Dedifferentiated amniotic fluid mesenchymal stem cell (primary cell): ENCODE results near the gene EIF5B.
"Not testable (repeated sequence)": the region's sequence is repeated elsewhere in the genome, so short reads cannot be mapped to it uniquely, and the experiment has no call there.

ENCODE experiments used
- DNase-seq: peaks from one replicate; pipeline ENCODE4 v3.0.0-alpha.2; 2016; ENCODE audit errors: extremely low spot score

The EIF5B gene, protein sequence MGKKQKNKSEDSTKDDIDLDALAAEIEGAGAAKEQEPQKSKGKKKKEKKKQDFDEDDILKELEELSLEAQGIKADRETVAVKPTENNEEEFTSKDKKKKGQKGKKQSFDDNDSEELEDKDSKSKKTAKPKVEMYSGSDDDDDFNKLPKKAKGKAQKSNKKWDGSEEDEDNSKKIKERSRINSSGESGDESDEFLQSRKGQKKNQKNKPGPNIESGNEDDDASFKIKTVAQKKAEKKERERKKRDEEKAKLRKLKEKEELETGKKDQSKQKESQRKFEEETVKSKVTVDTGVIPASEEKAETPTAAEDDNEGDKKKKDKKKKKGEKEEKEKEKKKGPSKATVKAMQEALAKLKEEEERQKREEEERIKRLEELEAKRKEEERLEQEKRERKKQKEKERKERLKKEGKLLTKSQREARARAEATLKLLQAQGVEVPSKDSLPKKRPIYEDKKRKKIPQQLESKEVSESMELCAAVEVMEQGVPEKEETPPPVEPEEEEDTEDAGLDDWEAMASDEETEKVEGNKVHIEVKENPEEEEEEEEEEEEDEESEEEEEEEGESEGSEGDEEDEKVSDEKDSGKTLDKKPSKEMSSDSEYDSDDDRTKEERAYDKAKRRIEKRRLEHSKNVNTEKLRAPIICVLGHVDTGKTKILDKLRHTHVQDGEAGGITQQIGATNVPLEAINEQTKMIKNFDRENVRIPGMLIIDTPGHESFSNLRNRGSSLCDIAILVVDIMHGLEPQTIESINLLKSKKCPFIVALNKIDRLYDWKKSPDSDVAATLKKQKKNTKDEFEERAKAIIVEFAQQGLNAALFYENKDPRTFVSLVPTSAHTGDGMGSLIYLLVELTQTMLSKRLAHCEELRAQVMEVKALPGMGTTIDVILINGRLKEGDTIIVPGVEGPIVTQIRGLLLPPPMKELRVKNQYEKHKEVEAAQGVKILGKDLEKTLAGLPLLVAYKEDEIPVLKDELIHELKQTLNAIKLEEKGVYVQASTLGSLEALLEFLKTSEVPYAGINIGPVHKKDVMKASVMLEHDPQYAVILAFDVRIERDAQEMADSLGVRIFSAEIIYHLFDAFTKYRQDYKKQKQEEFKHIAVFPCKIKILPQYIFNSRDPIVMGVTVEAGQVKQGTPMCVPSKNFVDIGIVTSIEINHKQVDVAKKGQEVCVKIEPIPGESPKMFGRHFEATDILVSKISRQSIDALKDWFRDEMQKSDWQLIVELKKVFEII

GRCh38 chr2:99337113-99338028 is at the start of gene EIF5B:
EIF5B (plus strand) TSS chr2:99337389; CDS start chr2:99337555, 166 bp downstream.
- peak; percentile 92 for DNase-seq

GRCh38 chr2:99297994-99298393 is 39.2 kb upstream of the EIF5B start:
- no peak for DNase-seq

GRCh38 chr2:99299580-99299979 is 37.6 kb upstream of the EIF5B start:
- DNase-seq = no peak

GRCh38 chr2:99301097-99301496 is 36.1 kb upstream of the EIF5B start, which contains the start of gene LYG1:
LYG1 (minus strand) TSS chr2:99301197; CDS start chr2:99295670, 5,527 bp downstream.
- DNase-seq = not testable (repeated sequence)

GRCh38 chr2:99317161-99317872 is 19.9 kb upstream of the EIF5B start:
- no peak for DNase-seq

GRCh38 chr2:99317873-99318200 is 19.4 kb upstream of the EIF5B start:
- DNase-seq = not testable (repeated sequence)

DNA sequence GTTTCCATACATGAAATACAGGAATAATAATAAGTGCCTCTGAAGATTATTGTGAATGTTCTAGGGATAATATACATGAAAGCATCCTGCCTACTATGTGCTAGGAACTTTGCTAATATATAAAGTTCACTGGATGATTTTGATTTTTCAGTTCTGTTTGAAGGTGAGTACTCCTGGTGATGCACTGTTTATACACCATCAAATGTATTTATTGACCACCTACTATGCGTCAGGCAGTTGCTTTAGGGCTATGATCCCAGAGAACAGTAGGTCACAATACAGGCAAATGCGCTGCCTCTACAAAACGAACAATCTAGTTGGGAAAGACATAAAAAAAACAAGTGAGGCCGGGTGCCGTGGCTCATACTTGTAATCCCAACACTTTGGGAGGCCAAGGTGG is 11.8 kb upstream of the EIF5B start:
- DNase-seq = no peak

- DNase-seq = peak; percentile 99
Observed at GRCh38 chr2:99335911-99336803, 1.0 kb upstream of the EIF5B start, which contains the start of gene TXNDC9. TXNDC9 (minus strand) TSS chr2:99336333; CDS start chr2:99333210, 3,123 bp downstream.

DNA sequence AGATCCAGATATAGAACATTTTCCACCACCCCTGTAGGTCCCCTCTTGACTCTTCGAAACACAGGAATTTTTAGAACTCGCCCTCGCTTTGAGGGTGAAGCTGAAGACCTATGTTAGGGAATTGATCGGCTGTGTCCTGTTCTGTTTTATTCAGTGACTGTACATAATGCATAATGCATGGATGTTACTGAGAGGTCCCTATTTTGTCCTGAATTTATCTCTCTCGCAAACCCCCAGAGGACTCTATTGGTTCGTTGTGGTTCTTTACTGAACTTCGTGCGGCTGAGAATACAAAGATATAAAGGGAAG is 431 bp upstream of the EIF5B start:
- DNase-seq = no peak

- DNase-seq = peak; percentile 24
Observed at GRCh38 chr2:99338029-99338585, 918 bp downstream of the EIF5B start.

GRCh38 chr2:99340669-99341236 is 3.6 kb downstream of the EIF5B start:
- no peak for DNase-seq

- DNase-seq = no peak
Observed at GRCh38 chr2:99342536-99342935, 5.3 kb downstream of the EIF5B start.

- DNase-seq = not testable (repeated sequence)
Observed at GRCh38 chr2:99345446-99345845, 8.3 kb downstream of the EIF5B start.

- no peak for DNase-seq
Observed at GRCh38 chr2:99346218-99346617, 9.0 kb downstream of the EIF5B start.

- DNase-seq = no peak
Observed at GRCh38 chr2:99348173-99348572, 11.0 kb downstream of the EIF5B start.

GRCh38 chr2:99350194-99350593 is 13.0 kb downstream of the EIF5B start:
- no peak for DNase-seq

- DNase-seq = no peak
Observed at GRCh38 chr2:99354070-99354469, 16.9 kb downstream of the EIF5B start.

DNA sequence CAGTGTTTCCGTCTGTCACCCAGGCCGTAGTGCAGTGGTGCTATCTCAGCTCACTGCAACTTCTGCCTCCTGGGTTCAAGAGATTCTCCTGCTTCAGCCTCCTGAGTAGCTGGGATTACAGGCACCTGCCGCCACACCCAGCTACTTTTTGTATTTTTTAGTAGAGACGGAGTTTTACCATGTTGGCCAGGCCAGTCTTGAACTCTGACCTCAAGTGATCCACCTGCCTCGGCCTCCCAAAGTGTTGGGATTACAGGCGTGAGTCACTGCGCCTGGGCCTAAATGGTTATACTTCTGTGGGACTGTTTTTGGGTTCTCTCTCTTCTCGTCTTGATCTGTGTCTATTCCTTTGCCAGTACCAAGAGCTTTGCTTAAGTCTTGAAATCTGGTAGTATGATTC is 17.6 kb downstream of the EIF5B start:
- DNase-seq = not testable (repeated sequence)

DNA sequence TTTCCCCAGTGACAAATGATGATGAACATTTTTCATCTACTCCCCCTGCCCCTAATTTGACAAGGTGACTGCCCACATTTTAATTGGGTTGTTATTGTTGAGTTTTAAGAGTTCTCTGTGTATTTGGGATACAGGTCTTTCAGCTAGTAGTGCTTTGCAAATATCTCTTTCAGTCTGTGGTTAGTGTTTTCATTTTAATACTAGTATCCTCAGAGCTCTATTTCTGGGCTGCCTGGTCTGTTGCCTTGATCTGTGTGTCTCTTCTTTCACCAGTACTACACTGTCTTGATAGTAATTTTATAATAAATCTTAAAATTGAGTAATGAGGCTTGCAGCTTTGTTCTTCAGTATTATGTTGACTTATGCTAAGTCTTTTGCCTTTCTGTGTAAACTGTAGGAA is 19.7 kb downstream of the EIF5B start:
- DNase-seq = no peak
